HEK293T (cell line): ENCODE results near the gene STARD13.
A peak's percentile ranks its signal among the peaks of the same experiment; 100 is the strongest.

Experiments
- CTCF ChIA-PET: fragments of 350-600 bp; formaldehyde crosslinking; extraction: SDS; loops from one replicate; lab custom pipeline; 2021; ENCODE audit warnings: antibody characterized with exemption, inconsistent platforms; lab: Yijun Ruan, JAX
- POLR2A ChIA-PET: fragments of 350-600 bp; formaldehyde crosslinking; extraction: SDS; loops from one replicate; lab custom pipeline; 2020; ENCODE audit warnings: antibody characterized with exemption, inconsistent platforms; lab: Yijun Ruan, JAX
- DNase-seq: peaks from one replicate; pipeline ENCODE4 v3.0.0; 2012; ENCODE audit warnings: mixed read lengths; ENCODE audit errors: extremely low spot score
- ARNT ChIP-seq: fragments of 450-650 bp; IDR thresholded peaks from 2 replicates; pipeline ENCODE4 v1.6.1; 2017; ENCODE audit warnings: mild to moderate bottlenecking
- BHLHE40 ChIP-seq: fragments of 450-650 bp; IDR thresholded peaks from 2 replicates; pipeline ENCODE4 v1.6.1; 2016; ENCODE audit warnings: mild to moderate bottlenecking, moderate library complexity, borderline replicate concordance
- CTBP1 ChIP-seq: fragments of 450-650 bp; IDR thresholded peaks from 2 replicates; pipeline ENCODE4 v1.6.1; 2016; ENCODE audit warnings: borderline replicate concordance
- ELF4 ChIP-seq: fragments of 450-650 bp; IDR thresholded peaks from 2 replicates; pipeline ENCODE4 v1.6.1; 2017; ENCODE audit warnings: antibody characterized with exemption
- FOXA1 ChIP-seq: fragments of 450-650 bp; IDR thresholded peaks from 2 replicates; pipeline ENCODE4 v1.6.1; 2016; ENCODE audit warnings: mild to moderate bottlenecking
- FOXK2 ChIP-seq: fragments of 450-650 bp; IDR thresholded peaks from 2 replicates; pipeline ENCODE4 v1.6.1; 2016; ENCODE audit warnings: mild to moderate bottlenecking
- FOXM1 ChIP-seq: fragments of 450-650 bp; IDR thresholded peaks from 2 replicates; pipeline ENCODE4 v1.6.1; 2017; ENCODE audit warnings: mild to moderate bottlenecking, borderline replicate concordance
- HDGF ChIP-seq: fragments of 450-650 bp; IDR thresholded peaks from 2 replicates; pipeline ENCODE4 v1.6.1; 2017; ENCODE audit warnings: antibody characterized with exemption, borderline replicate concordance
- L3MBTL2 ChIP-seq: fragments of 450-650 bp; conservative IDR thresholded peaks from 2 replicates; pipeline ENCODE4 v1.6.1; 2016; ENCODE audit warnings: mild to moderate bottlenecking
- LEF1 ChIP-seq: fragments of 450-650 bp; IDR thresholded peaks from 2 replicates; pipeline ENCODE4 v1.6.1; 2017; ENCODE audit warnings: mild to moderate bottlenecking, borderline replicate concordance
- NFRKB ChIP-seq: fragments of 450-650 bp; IDR thresholded peaks from 2 replicates; pipeline ENCODE4 v1.6.1; 2016; ENCODE audit warnings: mild to moderate bottlenecking, moderate library complexity
- SP1 ChIP-seq: fragments of 450-650 bp; IDR thresholded peaks from 2 replicates; pipeline ENCODE4 v1.6.1; 2017
- SUZ12 ChIP-seq: fragments of 450-650 bp; IDR thresholded peaks from 2 replicates; pipeline ENCODE4 v1.6.1; 2016; ENCODE audit warnings: mild to moderate bottlenecking
- TARDBP ChIP-seq: fragments of 450-650 bp; IDR thresholded peaks from 2 replicates; pipeline ENCODE4 v1.6.1; 2016
- ZNF384 ChIP-seq: fragments of 450-650 bp; IDR thresholded peaks from 2 replicates; pipeline ENCODE4 v1.6.1; 2016
- TF ChIP-seq, protein P1 (sequence below): fragments of 450-650 bp; IDR thresholded peaks from 2 replicates; pipeline ENCODE4 v1.6.1; 2016

STARD13 gene

DNA sequence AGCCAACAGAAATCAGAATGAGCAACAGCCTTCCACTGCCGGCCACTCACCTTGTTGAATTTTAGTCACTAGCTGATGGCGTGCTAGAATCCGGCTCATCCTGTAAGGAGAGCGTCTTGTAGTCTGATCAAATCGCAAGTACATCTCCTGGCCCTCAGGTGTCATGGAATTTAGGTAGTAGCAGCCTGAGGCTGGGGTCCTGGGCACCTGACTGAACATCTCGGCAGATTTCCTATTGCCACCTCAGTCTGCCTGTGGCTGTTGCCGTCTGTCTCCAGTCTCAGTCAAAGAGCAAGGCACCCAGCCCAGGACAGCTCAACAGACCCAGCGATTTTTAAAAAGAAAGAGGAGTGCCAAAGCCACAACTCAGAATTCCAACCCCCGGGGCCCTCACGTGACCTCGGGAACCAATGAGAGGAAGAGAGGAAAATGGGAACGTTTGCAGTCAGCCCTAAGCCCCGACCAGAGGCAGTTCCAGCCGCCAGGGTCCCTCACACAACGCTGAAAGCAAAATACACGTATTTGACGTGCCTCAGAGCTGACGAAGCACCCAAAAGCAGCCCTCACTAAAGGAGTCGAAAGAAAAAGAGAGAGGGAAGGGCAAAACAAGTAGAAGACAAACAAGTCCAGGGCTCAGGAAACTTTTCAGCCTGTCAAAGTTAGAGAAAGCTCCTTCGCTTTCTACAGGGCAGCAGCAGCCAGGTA lies at the start of gene STARD13:
Gene STARD13 (minus strand): TSS at position 336 of the 705 bp plus-strand sequence. CDS start 117 bp downstream, at position 219.
- CTCF ChIA-PET, result no interaction called here

DNA sequence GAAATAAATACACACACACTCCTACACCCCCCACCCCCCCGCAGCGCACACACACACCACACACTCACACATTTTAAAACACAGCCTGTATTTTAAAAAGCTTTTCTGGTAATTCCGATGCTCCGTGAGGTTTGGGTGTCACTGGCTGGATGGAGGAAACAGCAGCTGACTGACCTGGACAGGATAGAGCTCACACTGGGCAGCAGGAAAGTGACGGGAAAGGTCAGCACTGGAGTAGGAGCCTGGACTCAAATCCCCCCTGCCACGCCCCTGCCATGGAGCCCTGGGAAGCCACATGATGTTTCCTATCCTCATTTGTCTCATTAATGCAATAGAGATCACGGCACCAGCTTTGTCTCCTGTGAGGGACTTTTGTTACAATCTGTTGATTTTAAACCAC lies 49.3 kb upstream of the STARD13 start:
- no peak for TF ChIP-seq TARDBP
- no peak for TF ChIP-seq FOXK2
- TF ChIP-seq L3MBTL2, result no peak
- no peak for TF ChIP-seq LEF1
- no peak for TF ChIP-seq NFRKB
- no peak for TF ChIP-seq ELF4
- no peak for TF ChIP-seq HDGF
- TF ChIP-seq BHLHE40, result no peak
- no peak for TF ChIP-seq ARNT
- TF ChIP-seq, protein P1, sequence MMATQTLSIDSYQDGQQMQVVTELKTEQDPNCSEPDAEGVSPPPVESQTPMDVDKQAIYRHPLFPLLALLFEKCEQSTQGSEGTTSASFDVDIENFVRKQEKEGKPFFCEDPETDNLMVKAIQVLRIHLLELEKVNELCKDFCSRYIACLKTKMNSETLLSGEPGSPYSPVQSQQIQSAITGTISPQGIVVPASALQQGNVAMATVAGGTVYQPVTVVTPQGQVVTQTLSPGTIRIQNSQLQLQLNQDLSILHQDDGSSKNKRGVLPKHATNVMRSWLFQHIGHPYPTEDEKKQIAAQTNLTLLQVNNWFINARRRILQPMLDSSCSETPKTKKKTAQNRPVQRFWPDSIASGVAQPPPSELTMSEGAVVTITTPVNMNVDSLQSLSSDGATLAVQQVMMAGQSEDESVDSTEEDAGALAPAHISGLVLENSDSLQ, result no peak
- TF ChIP-seq SUZ12, result no peak
- TF ChIP-seq FOXA1, result no peak
- TF ChIP-seq ZNF384, result no peak
- TF ChIP-seq FOXM1, result no peak
- TF ChIP-seq CTBP1, result no peak
- no peak for TF ChIP-seq SP1
- no peak for DNase-seq
- POLR2A ChIA-PET, result no interaction called here

More for the DNA sequence above, at the start of gene STARD13:
- peak; percentile 86 for DNase-seq
- TF ChIP-seq L3MBTL2 (peak; percentile 62; the same call in 1 of the 2 replicates), CTBP1 (no peak), NFRKB (no peak)
- POLR2A ChIA-PET, result interaction anchor here (1.1 to 1.9 kb wide), 3 partner anchors 16 to 257 kb away, joined by 3 to 5 read pairs (median 4); no protein-coding TSS in a partner anchor

GRCh38 chr13:33331962-33332361 lies 46.4 kb upstream of the STARD13 start:
- TF ChIP-seq LEF1 (no peak), NFRKB (no peak), CTBP1 (no peak), FOXA1 (no peak), FOXK2 (no peak), HDGF (no peak), ELF4 (no peak), L3MBTL2 (no peak), SP1 (no peak), FOXM1 (no peak), BHLHE40 (no peak)
- no peak for DNase-seq
- POLR2A ChIA-PET, result no interaction called here
- CTCF ChIA-PET, result no interaction called here

More for the DNA sequence above, 49.3 kb upstream of the STARD13 start:
- CTCF ChIA-PET, result interaction anchor here (1.2 kb wide), 1 partner anchor 14 kb away, joined by 3 read pairs; no protein-coding TSS in a partner anchor

DNA sequence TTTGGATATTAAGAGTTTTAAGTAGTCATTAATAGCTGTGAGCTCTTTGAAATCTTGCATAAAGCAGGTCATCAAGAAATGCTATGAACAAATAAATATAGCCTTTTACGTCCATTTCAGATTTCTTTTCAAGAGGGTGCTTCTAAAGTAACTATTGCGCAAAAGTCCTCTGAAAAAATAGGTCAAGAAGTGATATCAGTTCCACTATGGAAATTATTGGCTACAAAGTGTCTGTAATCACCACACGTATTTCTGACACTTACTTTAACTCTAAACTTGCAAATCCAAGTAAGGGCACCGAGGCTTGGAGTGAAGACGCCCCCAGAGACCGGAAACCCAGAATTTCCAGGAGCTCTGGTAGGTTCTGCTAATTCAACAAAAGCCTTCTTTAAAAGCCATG lies 44.9 kb upstream of the STARD13 start:
- DNase-seq, result no peak
- ChIA-PET POLR2A (no interaction called here), CTCF (no interaction called here)
- TF ChIP-seq ZNF384, result no peak
- TF ChIP-seq SUZ12, result no peak
- TF ChIP-seq FOXA1, result no peak
- TF ChIP-seq, protein P1, result no peak
- no peak for TF ChIP-seq CTBP1
- TF ChIP-seq BHLHE40, result no peak
- TF ChIP-seq SP1, result no peak
- no peak for TF ChIP-seq HDGF
- TF ChIP-seq FOXK2, result no peak
- TF ChIP-seq ARNT, result no peak
- TF ChIP-seq TARDBP, result no peak
- TF ChIP-seq LEF1, result no peak
- TF ChIP-seq NFRKB, result no peak
- TF ChIP-seq FOXM1, result no peak

DNA sequence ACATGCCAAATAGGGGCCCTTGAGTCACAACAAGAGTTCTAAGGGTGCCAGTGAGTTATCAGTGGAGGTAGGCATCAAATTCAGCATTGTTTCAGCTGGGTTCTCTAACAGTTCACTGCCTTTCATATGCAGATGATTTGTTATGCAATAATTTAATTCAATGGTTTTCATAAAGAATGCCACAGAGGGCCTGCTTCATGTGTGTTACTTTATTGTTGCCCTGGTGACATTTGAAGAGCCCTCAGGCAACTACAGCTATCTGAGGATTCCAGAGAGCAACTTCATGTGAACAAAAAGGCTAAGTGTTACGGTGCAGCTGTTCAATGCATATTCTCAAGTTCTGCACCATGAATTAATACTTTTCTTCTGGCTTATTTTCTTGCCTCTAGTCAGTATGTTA lies 43.1 kb upstream of the STARD13 start:
- POLR2A ChIA-PET, result no interaction called here
- CTCF ChIA-PET, result interaction anchor here (0.7 kb wide), 1 partner anchor 8 kb away, joined by 3 read pairs; no protein-coding TSS in a partner anchor
- DNase-seq, result no peak
- TF ChIP-seq CTBP1 (no peak), ELF4 (no peak), ARNT (no peak), TARDBP (no peak), FOXK2 (no peak), LEF1 (no peak), BHLHE40 (no peak), FOXM1 (no peak), SUZ12 (no peak), SP1 (no peak), FOXA1 (no peak), L3MBTL2 (no peak), HDGF (no peak), NFRKB (no peak), ZNF384 (no peak)
- TF ChIP-seq, protein P1, result no peak

- no peak for DNase-seq
- TF ChIP-seq ELF4 (no peak), FOXM1 (no peak)
- ChIA-PET POLR2A (no interaction called here), CTCF (no interaction called here)
Observed at GRCh38 chr13:33326723-33327122, 41.2 kb upstream of the STARD13 start.
